ENCODE measurements around the gene SYT17.

GRCh38 chr16:19210280-19210924 is 42.4 kb downstream of the SYT17 start:
- no peak for TF ChIP-seq POLR2A (IDR thresholded peaks at IDR 0.05; ENCODE audit: low read depth, low read length)
- peak; percentile 15; the same call in 1 of the 2 replicates for TF ChIP-seq TAF1 (IDR thresholded peaks at IDR 0.05; ENCODE audit: borderline replicate concordance, low read depth, low read length)
- TF ChIP-seq POLR2AphosphoS5 (IDR thresholded peaks at IDR 0.05; ENCODE audit: low read depth, low read length): no peak
